H1 (cell line): ENCODE results near the gene SIN3B. TPM values are rescaled to one million over a fixed set of nuclear protein-coding genes. Genes with fewer than 3 reads are reported as not detected.

ENCODE experiments used
- CTCF ChIA-PET: fragments of 300-600 bp; sonication (Branson Sonifier 250); formaldehyde crosslinking; loops from one replicate; lab custom pipeline; 2021; ENCODE audit not compliant: partially characterized antibody; lab: Charles Lee
- POLR2A ChIA-PET: fragments of 300-600 bp; sonication (Branson Sonifier 250); formaldehyde crosslinking; loops from one replicate; lab custom pipeline; 2021; ENCODE audit warnings: inconsistent platforms; ENCODE audit not compliant: partially characterized antibody; lab: Charles Lee
- DNase-seq, 2 experiments: peaks; one replicate each; pipeline versions ENCODE4 v3.0.0 to v3.0.0-alpha.2; 2010 to 2022; ENCODE audit warnings: low spot score in 2 of 2, low read depth in 1 of 2, mixed read lengths in 1 of 2
- FAIRE-seq: peaks from 2 replicates; lab custom pipeline; 2011; peaks lifted over from hg19 to GRCh38; lab: Jason Lieb, UNC
- H2AFZ ChIP-seq: 2 replicates; pipeline ENCODE4 v1.8.1; 2012; ENCODE audit warnings: low read length, inconsistent platforms
- H2AK5ac ChIP-seq: 2 replicates; pipeline ENCODE4 v1.6.1; 2013; ENCODE audit warnings: low read depth, low read length
- H2BK120ac ChIP-seq: replicated peaks from 2 replicates; pipeline ENCODE3; 2013; ENCODE audit warnings: low read depth, low read length, inconsistent platforms
- H2BK12ac ChIP-seq: 2 replicates; pipeline ENCODE4 v1.6.1; 2013; ENCODE audit warnings: low read depth, low read length
- H2BK15ac ChIP-seq: 2 replicates; pipeline ENCODE4 v1.6.1; 2013; ENCODE audit warnings: low read length
- H2BK20ac ChIP-seq: 2 replicates; pipeline ENCODE4 v1.6.1; 2013; ENCODE audit warnings: low read length
- H2BK5ac ChIP-seq: 2 replicates; pipeline ENCODE4 v1.6.1; 2013; ENCODE audit warnings: low read depth, low read length
- H3K14ac ChIP-seq: 2 replicates; pipeline ENCODE4 v1.6.1; 2013; ENCODE audit warnings: inconsistent platforms; ENCODE audit not compliant: insufficient read length
- H3K18ac ChIP-seq: 2 replicates; pipeline ENCODE4 v1.6.1; 2013; ENCODE audit warnings: low read length; ENCODE audit errors: extremely low read depth
- H3K23ac ChIP-seq: 2 replicates; pipeline ENCODE4 v1.6.1; 2013; ENCODE audit warnings: inconsistent platforms; ENCODE audit not compliant: insufficient read length
- H3K23me2 ChIP-seq: 2 replicates; pipeline ENCODE4 v1.6.1; 2013; ENCODE audit warnings: low read depth, low read length
- H3K27ac ChIP-seq: 2 replicates; pipeline ENCODE4 v1.6.1; 2011; ENCODE audit warnings: low read depth, low read length, inconsistent platforms
- H3K27me3 ChIP-seq, 4 experiments: replicated peaks in 1 of 4; 1 replicate in 1 of 4; 2 replicates in 3 of 4; pipeline versions ENCODE4 v1.6.1 to v1.8.1; 2011 to 2013; ENCODE audit warnings: low read length in 3 of 4, mild to moderate bottlenecking in 3 of 4, inconsistent platforms in 2 of 4, mixed read lengths in 2 of 4, moderate library complexity in 1 of 4; ENCODE audit not compliant: control insufficient read depth in 3 of 4, insufficient read depth in 3 of 4; ENCODE audit errors: extremely low read depth in 1 of 4
- H3K36me3 ChIP-seq, 4 experiments: 2 replicates each; pipeline versions ENCODE4 v1.6.1 to v1.8.1; 2011 to 2013; ENCODE audit warnings: mild to moderate bottlenecking in 4 of 4, low read length in 3 of 4, moderate library complexity in 2 of 4, control low read depth in 1 of 4, inconsistent platforms in 1 of 4; ENCODE audit not compliant: insufficient read depth in 4 of 4, control insufficient read depth in 2 of 4
- H3K4ac ChIP-seq: replicated peaks from 2 replicates; pipeline ENCODE3; 2013; ENCODE audit warnings: low read length, low read depth, mixed read lengths, inconsistent platforms; ENCODE audit not compliant: insufficient read length
- H3K4me1 ChIP-seq, 4 experiments: replicated peaks in 1 of 4; 1 replicate in 1 of 4; 2 replicates in 3 of 4; pipeline versions ENCODE4 v1.6.1 to v1.8.1; 2011 to 2013; ENCODE audit warnings: low read length in 3 of 4, inconsistent platforms in 2 of 4, mixed read lengths in 1 of 4; ENCODE audit not compliant: insufficient read depth in 4 of 4, control insufficient read depth in 3 of 4
- H3K4me2 ChIP-seq, 2 experiments: 2 replicates each; pipeline versions ENCODE4 v1.6.1 to v1.8.1; 2011 to 2013; ENCODE audit warnings: low read depth in 2 of 2, low read length in 2 of 2, control low read depth in 1 of 2, inconsistent platforms in 1 of 2, mild to moderate bottlenecking in 1 of 2; ENCODE audit not compliant: insufficient read depth in 1 of 2
- H3K4me3 ChIP-seq, 4 experiments: fragments of 200-600, 300-600 bp in 1 of 4; sonication (generic), shearing (Covaris generic), sonication (Bioruptor Twin) in 1 of 4; 2 replicates each; pipeline versions ENCODE4 v1.5.1 to v1.8.1; 2011 to 2016; ENCODE audit warnings: low read length in 4 of 4, low read depth in 3 of 4, control low read depth in 2 of 4, inconsistent platforms in 2 of 4, mild to moderate bottlenecking in 2 of 4, mixed read lengths in 1 of 4, moderate library complexity in 1 of 4; ENCODE audit not compliant: insufficient read depth in 2 of 4; ENCODE audit errors: extremely low read depth in 1 of 4
- H3K56ac ChIP-seq: replicated peaks from 2 replicates; pipeline ENCODE3; 2013; ENCODE audit warnings: low read depth, mild to moderate bottlenecking, mixed read lengths, low read length, inconsistent platforms; ENCODE audit not compliant: insufficient read length
- H3K79me1 ChIP-seq: 2 replicates; pipeline ENCODE4 v1.6.1; 2013; ENCODE audit warnings: low read depth, low read length, control low read depth
- H3K79me2 ChIP-seq, 2 experiments: 2 replicates each; pipeline versions ENCODE4 v1.6.1 to v1.8.1; 2012 to 2013; ENCODE audit warnings: low read length in 2 of 2, mild to moderate bottlenecking in 2 of 2, inconsistent platforms in 1 of 2; ENCODE audit not compliant: insufficient read depth in 2 of 2, control insufficient read depth in 1 of 2
- H3K9ac ChIP-seq, 4 experiments: replicated peaks in 1 of 4; 1 replicate in 1 of 4; 2 replicates in 3 of 4; pipeline versions ENCODE4 v1.6.1 to v1.8.1; 2011 to 2013; ENCODE audit warnings: low read depth in 3 of 4, low read length in 3 of 4, control low read depth in 2 of 4, mild to moderate bottlenecking in 2 of 4, moderate library complexity in 2 of 4, inconsistent platforms in 1 of 4; ENCODE audit errors: extremely low read depth in 1 of 4
- H3K9me3 ChIP-seq, 2 experiments: 2 replicates each; pipeline versions ENCODE4 v1.6.1 to v1.8.1; 2012 to 2013; ENCODE audit warnings: mild to moderate bottlenecking in 2 of 2, moderate library complexity in 2 of 2, control low read depth in 1 of 2, inconsistent platforms in 1 of 2, low read depth in 1 of 2, low read length in 1 of 2, mixed read lengths in 1 of 2; ENCODE audit not compliant: insufficient read depth in 2 of 2
- H4K20me1 ChIP-seq, 2 experiments: replicated peaks in 1 of 2; 2 replicates each; pipeline versions ENCODE3 to v1.8.1; 2011 to 2013; ENCODE audit warnings: inconsistent platforms in 2 of 2, low read length in 2 of 2, mild to moderate bottlenecking in 1 of 2; ENCODE audit not compliant: insufficient read depth in 2 of 2, control insufficient read depth in 1 of 2
- H4K5ac ChIP-seq: 2 replicates; pipeline ENCODE4 v1.6.1; 2013; ENCODE audit warnings: low read length, low read depth, mixed read lengths, inconsistent platforms; ENCODE audit not compliant: insufficient read length
- H4K8ac ChIP-seq: 2 replicates; pipeline ENCODE4 v1.8.0; 2013; ENCODE audit warnings: mild to moderate bottlenecking, moderate library complexity, low read length, inconsistent platforms; ENCODE audit not compliant: insufficient read depth; ENCODE audit errors: extremely low read depth
- H4K91ac ChIP-seq: replicated peaks from 2 replicates; pipeline ENCODE3; 2013; ENCODE audit warnings: low read length, mixed read lengths, inconsistent platforms; ENCODE audit not compliant: insufficient read length
- CBX5 ChIP-seq: fragments of 300-800, 300-1000 bp; sonication (generic); IDR thresholded peaks from 2 replicates; pipeline ENCODE4 v1.7.1; 2016; ENCODE audit warnings: antibody characterized with exemption, low read length, low read depth
- CTCF ChIP-seq, 3 experiments: IDR thresholded peaks; 1 replicate in 2 of 3; 2 replicates in 1 of 3; pipeline versions ENCODE4 v1.5.1 to v1.6.1; 2011; ENCODE audit warnings: low read length in 3 of 3, mild to moderate bottlenecking in 3 of 3, inconsistent platforms in 2 of 3, low read depth in 1 of 3, moderate library complexity in 1 of 3; ENCODE audit not compliant: insufficient read depth in 1 of 3; ENCODE audit errors: control extremely low read depth in 1 of 3
- GABPA ChIP-seq: IDR thresholded peaks from 2 replicates; pipeline ENCODE4 v1.6.1; 2011; ENCODE audit warnings: mild to moderate bottlenecking, low read length, moderate library complexity, borderline replicate concordance; ENCODE audit not compliant: insufficient read depth
- GTF2F1 ChIP-seq: IDR thresholded peaks from 2 replicates; pipeline ENCODE4 v1.6.1; 2012; ENCODE audit warnings: low read depth, low read length, improper control_type of control experiment, borderline replicate concordance
- MAFK ChIP-seq: IDR thresholded peaks from 2 replicates; pipeline ENCODE4 v1.6.1; 2012; ENCODE audit warnings: low read depth, mild to moderate bottlenecking, improper control_type of control experiment, low read length
- NANOG ChIP-seq: IDR thresholded peaks from 2 replicates; pipeline ENCODE4 v1.6.1; 2011; ENCODE audit warnings: low read length, low read depth, mild to moderate bottlenecking, inconsistent platforms; ENCODE audit not compliant: insufficient read depth, poor library complexity, severe bottlenecking
- POLR2A ChIP-seq, 2 experiments: IDR thresholded peaks; 1 replicate in 1 of 2; 2 replicates in 1 of 2; pipeline ENCODE4 v1.6.1; 2011; ENCODE audit warnings: low read depth in 2 of 2, low read length in 2 of 2, mild to moderate bottlenecking in 2 of 2; ENCODE audit errors: control extremely low read depth in 1 of 2
- SIN3A ChIP-seq, 2 experiments: IDR thresholded peaks in 1 of 2; conservative IDR thresholded peaks in 1 of 2; 2 replicates each; pipeline ENCODE4 v1.6.1; 2011 to 2012; ENCODE audit warnings: low read length in 2 of 2, improper control_type of control experiment in 1 of 2, low read depth in 1 of 2, mild to moderate bottlenecking in 1 of 2
- SP1 ChIP-seq: IDR thresholded peaks from 2 replicates; pipeline ENCODE4 v1.6.1; 2011; ENCODE audit warnings: low read depth, low read length
- ZNF274 ChIP-seq: IDR thresholded peaks from 2 replicates; pipeline ENCODE4 v1.7.0; 2012; ENCODE audit warnings: low read length, borderline replicate concordance; ENCODE audit errors: extremely low read depth
- WGBS, 2 experiments: shearing (Covaris generic) in 1 of 2; methylation state at CpG; one replicate each; pipeline versions ENCODE4 v1.1.6 to v1.1.7; 2013 to 2015; ENCODE audit warnings: low lambda C conversion rate in 2 of 2, mixed read lengths in 2 of 2, inconsistent platforms in 1 of 2, low coverage in 1 of 2, missing lambda C conversion rate in 1 of 2; ENCODE audit not compliant: insufficient replicate concordance in 2 of 2, insufficient coverage in 1 of 2, insufficient read length in 1 of 2; ENCODE audit errors: extremely low coverage in 1 of 2, missing lambda C conversion rate in 1 of 2; 5-methylcytosine and 5-hydroxymethylcytosine counted together
- polyA plus RNA-seq, 7 experiments: library from polyadenylated mRNA; depleted of rRNA in 3 of 7; stranded (reverse) in 5 of 7; unstranded in 2 of 7; fragments of >200 nt in 5 of 7; fragments of 200-250 nt in 2 of 7; gene quantifications; 1 replicate in 5 of 7; 2 replicates in 1 of 7; 4 replicates in 1 of 7; pipeline versions ENCODE4 v1.2.1 to v1.2.3, GENCODE V29; 2011 to 2013; ENCODE audit warnings: missing spikeins in 2 of 7, mixed read lengths in 2 of 7
- total RNA-seq: library from RNA; stranded (reverse); fragmentation: NEBNext Ultra II Directional; extraction: Animal tissue kit (Norgen Biotek cat#: 25700); gene quantifications from 2 replicates; pipeline ENCODE4 v1.2.1, GENCODE V29; 2021
- TF ChIP-seq, protein P1 (sequence below): IDR thresholded peaks from 2 replicates; pipeline ENCODE4 v1.6.1; 2012; ENCODE audit warnings: inconsistent platforms

SIN3B gene
- total and polyA plus RNA-seq, 2 of the 8 experiments (the other 6 are each of a cell fraction or from before 2014, with no cell fraction given) = 29.5 to 71.1 TPM

DNA sequence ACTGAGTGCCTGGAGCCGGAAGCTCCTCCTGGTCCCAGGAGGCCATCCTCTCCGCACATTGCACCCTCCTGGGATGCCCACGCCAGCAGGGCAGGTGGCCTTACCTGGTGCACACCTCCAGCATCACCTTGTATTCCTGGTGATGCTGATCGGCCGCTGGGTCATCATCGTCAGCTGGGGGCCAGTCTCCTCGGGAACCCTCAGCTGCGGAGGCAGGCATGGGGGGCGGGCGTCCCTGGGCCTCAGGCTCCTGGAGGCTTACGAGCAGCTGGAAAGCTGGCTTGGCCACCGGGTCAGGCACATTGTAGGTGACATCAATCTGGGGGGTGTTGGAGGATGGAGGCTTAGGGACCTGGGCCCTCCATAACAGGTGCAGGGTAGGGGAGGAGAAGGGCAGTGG is 73.3 kb downstream of the SIN3B start:
- H3K14ac ChIP-seq = no peak overlapping the region
- no peak overlapping the region for H4K91ac ChIP-seq
- H3K4ac ChIP-seq = no peak overlapping the region
- H3K56ac ChIP-seq = no peak overlapping the region
- H3K79me2 ChIP-seq = no peaks in the 10 kb centered on the region
- TF ChIP-seq CTCF (IDR thresholded peaks at IDR 0.05; ENCODE audit: control extremely low read depth in 1 of 3, insufficient read depth in 1 of 3, low read depth in 1 of 3, low read length in 3 of 3) (no peak), NANOG (no peak), MAFK (no peak), CBX5 (no peak), SIN3A (conservative IDR thresholded peaks at IDR 0.05 in 1 of 2, IDR thresholded peaks at IDR 0.05 in 1 of 2; ENCODE audit: low read depth in 1 of 2, low read length in 2 of 2) (no peak), SP1 (no peak), GTF2F1 (no peak), GABPA (no peak), ZNF274 (no peak), POLR2A (IDR thresholded peaks at IDR 0.05; ENCODE audit: control extremely low read depth in 1 of 2, low read depth in 2 of 2, low read length in 2 of 2) (no peak)
- TF ChIP-seq, protein P1, sequence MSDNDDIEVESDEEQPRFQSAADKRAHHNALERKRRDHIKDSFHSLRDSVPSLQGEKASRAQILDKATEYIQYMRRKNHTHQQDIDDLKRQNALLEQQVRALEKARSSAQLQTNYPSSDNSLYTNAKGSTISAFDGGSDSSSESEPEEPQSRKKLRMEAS = no peak
- H3K27ac ChIP-seq = no peak overlapping the region
- peaks cover 3% of the 10 kb centered on the region; the same call in 1 of the 2 replicates for H3K23me2 ChIP-seq
- no peaks in the 10 kb centered on the region; a peak in 2 of 7 replicates for H3K4me1 ChIP-seq
- no peak overlapping the region for H2BK20ac ChIP-seq
- DNase-seq = no peak
- POLR2A ChIA-PET = no interaction called here
- no peak overlapping the region for H2AK5ac ChIP-seq
- no peak overlapping the region for H3K9ac ChIP-seq
- no peak overlapping the region for H2BK12ac ChIP-seq
- H3K27me3 ChIP-seq = peaks cover 0 to 12% (median 8%) of the 10 kb centered on the region in 4 experiments; a peak in 5 of 7 replicates
- H2BK120ac ChIP-seq = no peak overlapping the region
- H3K18ac ChIP-seq = no peak overlapping the region
- CTCF ChIA-PET = no interaction called here
- no peak overlapping the region for H4K8ac ChIP-seq
- no peak overlapping the region for H4K5ac ChIP-seq
- H3K4me2 ChIP-seq = no peak overlapping the region
- no peak overlapping the region for H2BK15ac ChIP-seq
- no peak overlapping the region for H2BK5ac ChIP-seq
- H3K4me3 ChIP-seq = no peak overlapping the region
- no peak overlapping the region for H3K23ac ChIP-seq
- no peaks in the 10 kb centered on the region for H3K79me1 ChIP-seq
- H3K9me3 ChIP-seq = no peaks in the 10 kb centered on the region
- H4K20me1 ChIP-seq = no peaks in the 10 kb centered on the region
- FAIRE-seq = no peak
- no peaks in the 10 kb centered on the region for H3K36me3 ChIP-seq
- no peak overlapping the region for H2AFZ ChIP-seq
- 90% methylated on average over 12 of the region's 12 CpGs; no CpG with 5 or more reads in 1 of the 2 experiments for WGBS, 2 experiments
